HepG2 (cell line): Measurements from ENCODE around the gene MEX3C. TPM values are rescaled to one million over a fixed set of nuclear protein-coding genes. Genes with fewer than 3 reads are reported as not detected.

ENCODE experiments used
- AKNA ChIP-seq: sonication (generic); formaldehyde crosslinking; IDR thresholded peaks from 2 replicates; pipeline ENCODE4 v1.4.0; 2020; ENCODE audit warnings: missing genetic modification reagents, borderline replicate concordance
- ATF7 ChIP-seq, 2 experiments: fragments of 450-650 bp in 1 of 2; sonication (generic) in 1 of 2; formaldehyde crosslinking in 1 of 2; IDR thresholded peaks; 2 replicates each; pipeline versions ENCODE4 v1.4.0 to v1.6.1; 2016 to 2020; ENCODE audit warnings: antibody characterized with exemption in 1 of 2, mild to moderate bottlenecking in 1 of 2, missing genetic modification reagents in 1 of 2
- GABPA ChIP-seq, 2 experiments: IDR thresholded peaks; 2 replicates each; pipeline ENCODE4 v1.6.1; 2011 to 2016; ENCODE audit warnings: low read depth in 2 of 2, low read length in 1 of 2, missing biosample characterization in 1 of 2, missing genetic modification characterization in 1 of 2
- GFI1 ChIP-seq: sonication (generic); formaldehyde crosslinking; IDR thresholded peaks from 2 replicates; pipeline ENCODE4 v1.5.0; 2020; ENCODE audit warnings: missing genetic modification reagents, mild to moderate bottlenecking, borderline replicate concordance
- GPBP1L1 ChIP-seq: sonication (generic); formaldehyde crosslinking; IDR thresholded peaks from 2 replicates; pipeline ENCODE4 v1.5.0; 2020; ENCODE audit warnings: mild to moderate bottlenecking, missing genetic modification reagents
- HMG20A ChIP-seq: IDR thresholded peaks from 2 replicates; pipeline ENCODE4 v1.6.1; 2016; ENCODE audit warnings: borderline replicate concordance
- HMGXB3 ChIP-seq: sonication (generic); formaldehyde crosslinking; IDR thresholded peaks from 2 replicates; pipeline ENCODE4 v1.4.0; 2020; ENCODE audit warnings: missing genetic modification reagents, borderline replicate concordance
- RARG ChIP-seq: sonication (generic); formaldehyde crosslinking; IDR thresholded peaks from 2 replicates; pipeline ENCODE4 v1.4.0; 2020; ENCODE audit warnings: low read depth, mild to moderate bottlenecking, missing genetic modification reagents
- RFX5 ChIP-seq: IDR thresholded peaks from 2 replicates; pipeline ENCODE4 v1.6.1; 2011; ENCODE audit warnings: low read depth, low read length, improper control_type of control experiment
- SP5 ChIP-seq: IDR thresholded peaks from 2 replicates; pipeline ENCODE4 v1.6.1; 2016; ENCODE audit warnings: low read depth, borderline replicate concordance
- ZNF253 ChIP-seq: sonication (generic); formaldehyde crosslinking; IDR thresholded peaks from 2 replicates; pipeline ENCODE4 v1.8.0; 2022; ENCODE audit warnings: mild to moderate bottlenecking, missing genetic modification reagents, borderline replicate concordance
- ZNF484 ChIP-seq: sonication (generic); formaldehyde crosslinking; IDR thresholded peaks from 2 replicates; pipeline ENCODE4 v1.5.1; 2020; ENCODE audit warnings: mild to moderate bottlenecking, low read depth, missing genetic modification reagents, borderline replicate concordance
- ZNF746 ChIP-seq: sonication (generic); formaldehyde crosslinking; IDR thresholded peaks from 2 replicates; pipeline ENCODE4 v1.8.0; 2022; ENCODE audit warnings: mild to moderate bottlenecking, missing genetic modification reagents
- ZNF839 ChIP-seq: sonication (generic); formaldehyde crosslinking; IDR thresholded peaks from 2 replicates; pipeline ENCODE4 v1.4.0; 2020; ENCODE audit warnings: missing genetic modification reagents, mild to moderate bottlenecking, borderline replicate concordance
- ZXDC ChIP-seq: sonication (generic); formaldehyde crosslinking; IDR thresholded peaks from 2 replicates; pipeline ENCODE4 v1.5.0; 2020; ENCODE audit warnings: mild to moderate bottlenecking, missing genetic modification reagents
- polyA plus RNA-seq, 8 experiments: library from polyadenylated mRNA; depleted of rRNA in 3 of 8; stranded (reverse) in 7 of 8; unstranded in 1 of 8; fragments of >200 nt; fragmentation: Illumina TruSeq in 4 of 8; extraction: Trizol in 4 of 8; gene quantifications; 2 replicates each; pipeline versions ENCODE4 v1.2.1 to v1.2.3, GENCODE V29; 2011 to 2016; ENCODE audit warnings: low read depth in 4 of 8, missing spikeins in 1 of 8, mixed read lengths in 1 of 8; ENCODE audit not compliant: insufficient read depth in 1 of 8
- total RNA-seq, 5 experiments: library from RNA; depleted of rRNA; stranded (reverse); fragments of >200 nt; fragmentation: Illumina TruSeq; extraction: Trizol; gene quantifications; 2 replicates each; pipeline ENCODE4 v1.2.3, GENCODE V29; 2016; ENCODE audit warnings: low read depth in 1 of 5

MEX3C gene
- total and polyA plus RNA-seq, 2 of the 13 experiments (the other 11 are each of a cell fraction or from before 2014, with no cell fraction given), result 34.8 to 36.4 TPM

GRCh38 chr18:51211552-51211951 lies 14.1 kb upstream of the MEX3C start (continued):
- no peak for TF ChIP-seq ZNF746 (CRISPR knock-in tag)
- no peak for TF ChIP-seq ZNF253 (CRISPR knock-in tag)
- no peak for TF ChIP-seq RARG (CRISPR knock-in tag)
- TF ChIP-seq ZNF484 (CRISPR knock-in tag), result no peak
- peak; percentile 78 for TF ChIP-seq ATF7 (IDR thresholded peaks at IDR 0.05)
- no peak for TF ChIP-seq ATF7 (CRISPR knock-in tag; IDR thresholded peaks at IDR 0.05)
- peak; percentile 62; the same call in 1 of the 2 replicates for TF ChIP-seq SP5 (CRISPR knock-in tag)
- TF ChIP-seq HMG20A (CRISPR knock-in tag), result peak; percentile 60; the same call in 1 of the 2 replicates
- no peak for TF ChIP-seq ZNF839
- no peak for TF ChIP-seq RFX5
- TF ChIP-seq ZXDC, result no peak
- no peak for TF ChIP-seq GPBP1L1 (CRISPR knock-in tag)
- no peak for TF ChIP-seq GABPA (IDR thresholded peaks at IDR 0.05; ENCODE audit: low read depth, low read length)
- TF ChIP-seq GABPA (CRISPR knock-in tag; IDR thresholded peaks at IDR 0.05; ENCODE audit: low read depth), result no peak
- TF ChIP-seq GFI1 (CRISPR knock-in tag), result no peak
- no peak for TF ChIP-seq HMGXB3 (CRISPR knock-in tag)
- no peak for TF ChIP-seq AKNA (CRISPR knock-in tag)
